RPMI8226 (cell line): ENCODE measurements around the gene KAT7.

Source experiments
- DNase-seq: peaks from one replicate; pipeline ENCODE4 v3.0.0-alpha.2; 2015

Gene KAT7

GRCh38 chr17:49873926-49874325, 85.4 kb downstream of the KAT7 start:
- DNase-seq: no peak

DNA sequence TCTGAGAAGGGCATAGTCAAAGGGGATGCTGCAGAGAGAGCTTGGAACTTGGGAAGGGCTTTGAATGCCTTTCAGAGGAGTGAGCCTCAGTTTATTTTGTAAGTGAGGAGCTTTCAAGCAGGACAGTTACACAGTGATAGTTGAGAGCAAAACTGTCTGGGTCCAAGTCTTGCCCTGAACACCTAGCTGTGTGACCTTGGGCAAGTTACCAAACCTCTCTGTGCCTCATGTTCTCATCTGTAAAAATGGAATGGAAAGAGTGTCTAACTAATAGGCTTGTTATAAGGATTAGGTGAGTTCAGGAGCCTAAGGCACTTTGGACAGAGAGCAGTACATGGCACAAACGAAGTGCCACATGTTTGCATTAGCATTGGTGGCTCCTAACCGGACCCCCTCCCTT, 86.4 kb downstream of the KAT7 start:
- DNase-seq: no peak

- DNase-seq: no peak
Observed at GRCh38 chr17:49875685-49876084, 87.2 kb downstream of the KAT7 start.

DNA sequence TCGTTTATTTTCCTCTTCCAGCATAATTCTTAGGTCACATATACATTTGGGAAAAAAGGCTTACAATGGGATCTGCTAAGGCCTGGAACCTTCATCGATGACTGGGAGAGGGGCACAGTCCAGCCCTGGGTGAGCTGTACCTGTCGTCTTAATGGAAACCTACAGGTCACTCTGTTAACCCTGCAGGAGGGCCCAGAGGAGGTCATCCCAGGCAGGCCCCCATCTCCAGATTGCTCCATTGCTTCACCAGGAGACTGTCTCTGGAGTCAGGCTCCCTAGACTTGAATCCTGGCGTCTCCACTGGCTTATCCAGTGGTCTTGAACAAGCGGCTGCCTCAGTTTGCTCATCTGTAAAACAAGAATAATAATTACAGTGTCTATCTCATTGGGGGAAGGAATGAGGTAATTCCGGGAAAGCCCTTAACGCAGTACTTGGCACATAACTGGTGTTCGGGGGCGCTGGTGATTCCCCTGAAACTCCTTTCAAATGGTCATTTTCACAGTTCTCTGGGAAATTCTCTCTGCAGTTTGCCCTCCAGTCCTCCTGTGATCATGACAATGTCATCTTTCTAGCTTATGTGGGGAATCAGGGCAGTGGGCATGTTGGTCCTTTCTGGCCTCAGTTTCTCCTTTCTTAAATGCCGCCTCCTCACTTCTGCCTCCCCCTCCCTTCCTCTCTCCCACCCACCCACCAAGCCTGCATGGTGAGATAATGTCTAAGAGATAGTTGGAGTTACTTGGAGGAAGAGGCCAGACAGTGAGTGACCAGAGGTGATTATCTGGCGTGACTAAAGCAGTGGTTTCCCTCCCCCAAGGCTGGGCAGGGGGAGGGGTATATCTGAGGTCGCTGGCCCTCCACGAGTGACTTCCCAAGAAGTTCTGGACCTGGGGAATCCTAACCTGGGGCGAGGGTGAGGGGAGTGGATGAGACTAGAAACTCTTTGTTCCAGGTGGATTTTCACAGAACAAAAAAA, 90.7 kb downstream of the KAT7 start:
- DNase-seq: no peak

GRCh38 chr17:49880291-49881053, 92.0 kb downstream of the KAT7 start:
- peak; percentile 82 for DNase-seq

DNA sequence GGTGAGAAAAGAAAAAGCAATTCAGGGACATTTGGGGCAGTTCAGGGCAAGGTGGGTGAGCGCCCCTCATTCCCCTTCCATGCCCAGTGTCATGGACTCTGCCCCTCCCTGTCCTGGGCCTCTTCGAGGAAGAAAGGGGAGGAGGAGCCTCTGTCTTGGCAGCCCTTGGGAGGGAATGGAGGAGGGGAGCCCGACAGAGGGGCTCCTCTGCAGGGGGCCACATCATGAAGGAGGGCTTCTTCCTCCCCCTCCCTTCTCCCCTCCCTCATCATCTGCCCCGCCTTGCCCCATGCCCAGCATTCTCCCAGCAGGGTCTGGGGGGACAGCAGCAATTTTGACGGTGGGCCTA, 92.5 kb downstream of the KAT7 start:
- no peak for DNase-seq

DNA sequence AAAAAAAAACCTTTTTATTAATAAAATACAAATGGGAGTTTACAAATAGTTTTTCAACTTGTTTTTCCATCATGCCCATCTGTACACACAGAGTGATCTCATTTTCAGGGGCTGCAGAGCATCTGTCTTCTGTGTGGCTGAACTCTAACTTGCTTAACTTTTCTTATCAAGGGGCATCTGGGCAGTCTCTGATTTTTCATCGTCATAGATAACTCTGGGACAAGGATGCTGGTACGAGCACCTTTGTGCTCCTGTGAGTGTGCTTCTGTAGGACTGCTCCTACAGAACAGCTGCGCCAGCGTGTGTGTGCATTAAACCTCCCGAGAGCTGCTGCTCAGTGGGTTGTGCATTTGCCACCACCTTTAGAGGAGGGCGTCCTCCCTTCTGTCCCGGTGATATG, 94.0 kb downstream of the KAT7 start:
- no peak for DNase-seq
